ENCODE results near the gene XKR7. TPM values are rescaled to one million over a fixed set of nuclear protein-coding genes. Genes with fewer than 3 reads are reported as not detected.

Gene XKR7
- polyA plus RNA-seq, 3 donors from 2014 or later = not detected

DNA sequence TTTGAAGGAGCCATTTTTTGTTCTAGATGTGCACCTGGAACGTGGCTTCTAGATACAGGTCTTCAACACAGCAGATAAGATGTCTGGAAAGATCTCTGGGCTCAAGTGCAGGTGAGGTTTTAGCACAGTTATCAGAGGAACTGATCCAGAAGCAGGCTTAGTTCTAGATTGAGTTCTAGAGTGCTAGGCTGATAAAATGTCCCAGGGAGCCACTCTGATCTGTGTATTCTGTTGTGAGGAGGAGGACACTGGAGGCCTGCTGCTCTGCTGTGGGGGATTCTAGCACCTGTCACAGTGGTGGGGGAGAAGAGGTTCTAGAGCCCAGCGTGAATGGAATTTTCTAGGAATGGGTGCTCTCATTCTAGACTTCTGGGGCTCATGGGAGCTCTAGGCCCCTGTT, 30.3 kb downstream of the XKR7 start:
- Mint-ChIP-seq H3K36me3 (no peaks in the 10 kb centered on the region), H3K4me3 (no peak overlapping the region)

DNA sequence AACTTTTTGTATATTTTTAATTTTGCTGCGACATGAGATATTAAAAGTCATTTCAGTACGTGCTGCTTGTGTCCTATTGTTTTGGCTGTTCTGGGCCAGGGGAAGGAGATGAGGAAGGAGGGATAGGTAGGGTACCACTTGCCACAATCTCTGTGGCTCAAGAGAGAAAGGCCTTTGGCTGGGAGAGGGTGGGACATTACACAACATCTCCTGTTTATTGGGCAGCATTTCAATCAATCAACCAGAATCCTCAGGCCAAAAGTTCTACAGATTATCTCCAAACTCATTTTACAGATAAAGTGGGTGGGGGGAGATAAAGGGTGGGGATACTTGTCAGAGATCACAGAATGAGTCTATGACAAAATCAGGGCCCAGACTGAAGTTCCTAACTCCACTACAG, 35.4 kb downstream of the XKR7 start:
- H3K4me3 Mint-ChIP-seq = no peak overlapping the region
- DNase-seq = no peak
- no peaks in the 10 kb centered on the region for H3K36me3 Mint-ChIP-seq
- H3K27me3 Mint-ChIP-seq (ENCODE audit: low read depth in 3 of 3) = peaks cover 2 to 7% (median 5%) of the 10 kb centered on the region in 3 donors
- H3K9me3 Mint-ChIP-seq = no peaks in the 10 kb centered on the region
- no peak overlapping the region for H3K27ac Mint-ChIP-seq
- H3K4me1 Mint-ChIP-seq = no peaks in the 10 kb centered on the region

More for the DNA sequence above, 30.3 kb downstream of the XKR7 start:
- DNase-seq = no peak
- no peaks in the 10 kb centered on the region for H3K4me1 Mint-ChIP-seq
- no peak overlapping the region for H3K27ac Mint-ChIP-seq
- peaks cover 1 to 10% (median 4%) of the 10 kb centered on the region in 3 donors for H3K27me3 Mint-ChIP-seq (ENCODE audit: low read depth in 3 of 3)
- no peaks in the 10 kb centered on the region for H3K9me3 Mint-ChIP-seq

DNA sequence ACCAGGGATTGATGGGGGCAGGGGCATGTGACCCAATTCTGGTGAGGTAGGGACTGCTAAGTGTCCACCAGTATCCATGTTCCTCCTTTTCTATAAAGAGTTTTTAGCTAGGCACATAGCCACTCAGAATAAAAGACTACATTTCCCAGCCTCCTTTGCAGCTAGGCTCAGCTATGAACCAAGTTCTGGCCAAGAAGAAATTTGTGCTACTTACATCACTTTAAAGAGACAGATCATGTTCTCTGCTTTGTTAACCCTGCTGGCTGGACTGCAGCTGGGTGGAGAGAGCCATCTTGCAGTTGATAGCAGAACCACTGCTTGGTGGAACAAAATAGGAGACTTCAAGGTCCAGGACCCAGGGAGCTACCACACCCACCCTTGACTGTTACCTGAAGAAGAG, 37.0 kb downstream of the XKR7 start:
- Mint-ChIP-seq H3K27ac (no peak overlapping the region), H3K36me3 (no peaks in the 10 kb centered on the region), H3K27me3 (ENCODE audit: low read depth in 3 of 3) (peaks cover 5 to 8% (median 7%) of the 10 kb centered on the region in 3 donors), H3K4me3 (no peak overlapping the region), H3K9me3 (no peaks in the 10 kb centered on the region), H3K4me1 (no peaks in the 10 kb centered on the region)
- no peak for DNase-seq

DNA sequence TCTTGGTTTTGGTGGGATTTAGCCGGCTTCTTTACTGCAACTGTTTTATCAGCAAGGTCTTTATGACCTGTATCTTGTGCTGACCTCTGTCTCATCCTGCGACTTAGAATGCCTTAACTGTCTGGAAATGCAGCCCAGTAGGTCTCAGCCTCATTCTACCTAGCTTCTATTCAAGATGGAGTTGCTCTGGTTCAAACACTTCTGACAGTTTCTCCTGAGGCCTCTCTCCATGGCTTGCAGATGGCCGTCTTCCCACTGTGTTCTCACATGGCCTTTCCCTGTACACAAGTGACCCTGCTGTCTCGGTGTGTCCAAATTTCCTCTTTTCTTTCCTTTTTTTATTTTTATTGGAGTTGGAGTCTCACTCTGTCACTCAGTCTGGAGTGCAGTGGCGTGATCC, 38.1 kb downstream of the XKR7 start:
- H3K27ac Mint-ChIP-seq = no peak overlapping the region
- no peaks in the 10 kb centered on the region for H3K36me3 Mint-ChIP-seq
- no peak for DNase-seq
- peaks cover 7 to 10% (median 8%) of the 10 kb centered on the region in 3 donors for H3K27me3 Mint-ChIP-seq (ENCODE audit: low read depth in 3 of 3)
- no peaks in the 10 kb centered on the region for H3K4me1 Mint-ChIP-seq
- H3K4me3 Mint-ChIP-seq = no peak overlapping the region
- no peaks in the 10 kb centered on the region for H3K9me3 Mint-ChIP-seq

DNA sequence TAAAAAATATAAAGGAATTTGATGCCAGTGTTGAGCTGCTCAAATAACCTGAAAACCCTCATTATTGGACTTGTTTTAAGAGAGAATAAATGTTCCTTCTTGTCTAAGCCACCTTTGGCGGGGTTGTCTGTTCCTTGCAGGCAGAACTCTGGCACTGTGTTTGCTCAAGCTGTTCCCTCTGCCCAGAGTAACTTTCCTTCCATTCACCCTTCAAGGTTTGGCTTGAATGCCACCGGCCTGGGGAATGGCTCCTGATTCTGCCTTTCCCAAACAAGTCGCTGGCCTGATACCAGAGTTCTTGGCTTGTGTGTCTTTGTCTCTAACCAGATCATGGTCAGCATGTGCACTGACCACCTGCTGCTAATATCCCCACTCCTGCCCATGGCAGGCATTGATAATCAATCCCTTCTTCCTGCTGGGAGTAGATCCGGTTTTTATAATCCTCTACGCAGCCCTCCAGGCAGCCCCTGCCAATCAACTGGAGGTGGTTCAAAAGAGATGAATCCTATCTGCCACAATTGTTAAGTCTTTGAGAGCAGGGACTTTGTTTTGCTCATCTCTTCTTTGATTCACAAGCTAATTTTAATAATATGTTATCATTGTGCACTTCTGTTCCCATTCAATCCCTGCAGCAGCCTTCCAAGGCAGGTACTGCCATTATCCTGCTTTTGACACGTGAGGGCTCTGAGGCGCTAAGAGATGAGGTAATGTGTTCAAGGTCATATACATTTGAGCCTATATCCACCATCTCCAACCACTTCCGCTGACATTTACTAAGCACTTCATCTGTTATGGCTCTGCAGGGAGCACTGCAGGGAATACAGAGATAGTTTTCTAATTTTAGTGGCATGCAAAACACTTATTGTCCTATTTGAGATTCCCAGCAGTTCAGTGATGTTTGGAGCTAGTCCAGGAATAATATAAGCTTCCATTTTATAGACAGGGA, 39.2 kb downstream of the XKR7 start:
- H3K27ac Mint-ChIP-seq = no peak overlapping the region
- no peaks in the 10 kb centered on the region for H3K36me3 Mint-ChIP-seq
- peaks cover 7 to 12% (median 8%) of the 10 kb centered on the region in 3 donors for H3K27me3 Mint-ChIP-seq (ENCODE audit: low read depth in 3 of 3)
- no peak for DNase-seq
- no peaks in the 10 kb centered on the region for H3K9me3 Mint-ChIP-seq
- H3K4me1 Mint-ChIP-seq = no peaks in the 10 kb centered on the region
- H3K4me3 Mint-ChIP-seq = no peak overlapping the region

DNA sequence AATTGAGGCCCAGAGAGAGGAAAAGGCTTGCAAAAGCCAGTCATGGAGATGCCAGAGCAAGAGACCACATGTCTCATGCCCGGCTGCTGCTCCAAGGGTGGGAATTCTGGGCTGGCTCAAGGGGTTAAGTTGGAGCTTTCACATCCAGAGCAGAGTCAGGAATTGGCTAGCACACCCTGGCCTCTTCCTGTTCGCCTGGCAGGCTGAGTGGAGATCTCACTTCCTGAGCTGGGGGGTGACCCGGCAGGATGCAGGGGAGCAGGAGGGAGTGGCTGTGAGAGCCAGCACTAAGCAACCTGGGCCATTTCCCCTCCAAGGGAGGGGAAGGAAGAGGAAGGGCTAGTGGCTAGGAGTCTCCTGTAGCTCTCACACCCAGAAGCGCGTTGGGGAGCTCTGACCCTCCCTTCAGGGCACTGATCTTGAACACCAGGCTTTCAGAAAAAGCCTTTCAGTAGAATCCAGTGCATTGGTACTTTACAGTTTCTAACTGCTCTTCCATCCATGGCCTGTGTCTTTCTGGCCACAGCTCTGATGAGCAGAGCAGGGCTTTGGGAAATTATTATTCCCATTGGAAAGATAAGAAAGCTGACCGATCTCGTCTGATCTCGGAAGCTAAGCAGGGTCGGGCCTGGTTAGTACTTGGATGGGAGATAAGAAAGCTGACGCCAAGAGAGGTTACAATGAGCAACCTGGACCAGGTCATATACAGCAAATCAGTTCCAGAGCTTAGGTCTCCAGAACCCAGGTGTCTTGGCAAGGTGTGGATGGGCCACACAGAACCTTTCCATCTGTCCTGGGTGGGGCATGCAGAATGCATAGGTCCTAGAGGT, 40.1 kb downstream of the XKR7 start:
- Mint-ChIP-seq H3K27ac (no peak overlapping the region), H3K27me3 (ENCODE audit: low read depth in 3 of 3) (peaks cover 7 to 12% (median 8%) of the 10 kb centered on the region in 3 donors), H3K4me1 (no peaks in the 10 kb centered on the region), H3K9me3 (no peaks in the 10 kb centered on the region), H3K4me3 (no peak overlapping the region), H3K36me3 (no peaks in the 10 kb centered on the region)
- no peak for DNase-seq

DNA sequence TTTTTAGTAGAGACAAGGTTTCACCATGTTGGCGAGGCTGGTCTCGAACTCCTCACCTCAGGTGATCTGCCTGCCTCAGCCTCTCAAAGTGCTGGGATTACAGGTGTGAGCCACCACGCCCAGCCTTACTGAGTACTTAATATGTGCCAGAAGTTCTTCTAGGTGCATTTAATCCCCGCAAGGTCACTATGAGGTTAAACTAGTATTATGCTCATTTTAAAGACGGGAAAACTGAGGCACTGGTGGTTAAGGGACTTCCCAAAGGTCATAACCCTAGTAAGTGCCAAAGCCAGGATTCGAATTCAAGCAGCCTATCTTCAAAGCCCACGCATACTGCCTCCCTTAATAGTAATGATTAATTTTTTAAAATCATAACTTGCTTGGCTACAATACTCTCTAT, 41.6 kb downstream of the XKR7 start:
- no peak overlapping the region for H3K4me3 Mint-ChIP-seq
- H3K36me3 Mint-ChIP-seq = no peaks in the 10 kb centered on the region
- no peak overlapping the region for H3K27ac Mint-ChIP-seq
- DNase-seq = no peak
- no peaks in the 10 kb centered on the region for H3K4me1 Mint-ChIP-seq
- H3K27me3 Mint-ChIP-seq (ENCODE audit: low read depth in 3 of 3) = peaks cover 5 to 12% (median 8%) of the 10 kb centered on the region in 3 donors
- H3K9me3 Mint-ChIP-seq = no peaks in the 10 kb centered on the region

DNA sequence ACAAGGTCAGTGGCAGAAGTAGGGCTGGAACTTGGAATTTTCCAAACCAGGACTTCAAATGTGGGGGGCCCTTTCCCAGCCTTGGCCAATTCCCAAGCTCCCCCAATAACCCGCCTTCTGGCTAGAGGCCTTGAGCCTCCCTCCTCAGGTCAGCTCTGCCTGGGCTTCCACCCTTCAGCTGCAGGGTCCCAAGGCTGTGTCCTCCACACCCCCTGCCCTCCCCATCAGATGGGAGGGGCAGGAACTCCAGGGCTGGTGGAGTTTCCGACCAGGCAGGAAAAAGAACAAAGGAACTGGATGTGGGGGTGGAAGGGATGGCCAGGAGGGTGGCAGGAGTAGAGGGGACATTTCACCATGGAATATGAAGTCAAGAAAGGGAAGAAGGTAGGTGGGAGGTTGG, 42.1 kb downstream of the XKR7 start, which contains the start of gene CCM2L:
CCM2L (plus strand) TSS at position 338 of the 400 bp plus-strand sequence; CDS start at position 355, 17 bp downstream.
- peaks cover 5 to 12% (median 9%) of the 10 kb centered on the region in 3 donors for H3K27me3 Mint-ChIP-seq (ENCODE audit: low read depth in 3 of 3)
- H3K36me3 Mint-ChIP-seq = no peaks in the 10 kb centered on the region
- H3K4me3 Mint-ChIP-seq = no peak within 1 kb of the TSS

DNA sequence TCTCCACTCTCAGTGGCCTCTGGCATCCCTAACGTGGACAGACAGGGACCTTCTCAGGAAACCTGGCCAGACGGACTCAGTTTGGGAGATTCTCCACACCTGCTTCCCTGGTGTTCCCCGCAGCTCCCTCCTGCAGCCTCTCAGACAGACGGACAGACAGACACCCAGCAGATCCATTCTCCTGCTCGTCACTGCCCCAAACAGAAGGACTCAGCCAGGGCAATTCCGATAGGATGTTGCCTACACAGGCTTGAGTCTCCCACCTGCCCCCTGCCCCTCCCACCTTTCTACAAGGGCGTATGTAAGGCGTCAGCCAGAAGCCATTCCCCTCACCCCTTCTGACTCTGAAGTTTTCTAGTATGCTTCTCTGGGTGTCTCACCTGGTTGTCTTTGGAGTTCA, 42.7 kb downstream of the XKR7 start:
- Mint-ChIP-seq H3K4me1 (no peaks in the 10 kb centered on the region), H3K36me3 (no peaks in the 10 kb centered on the region), H3K27me3 (ENCODE audit: low read depth in 3 of 3) (peaks cover 5 to 13% (median 12%) of the 10 kb centered on the region in 3 donors), H3K27ac (no peak overlapping the region), H3K9me3 (no peaks in the 10 kb centered on the region), H3K4me3 (no peak overlapping the region)
- DNase-seq = no peak

More for the DNA sequence above, 42.1 kb downstream of the XKR7 start, which contains the start of gene CCM2L:
- no peaks in the 10 kb centered on the region for H3K4me1 Mint-ChIP-seq
- no peak for DNase-seq
- no peak within 1 kb of the TSS for H3K27ac Mint-ChIP-seq
- H3K9me3 Mint-ChIP-seq = no peaks in the 10 kb centered on the region

DNA sequence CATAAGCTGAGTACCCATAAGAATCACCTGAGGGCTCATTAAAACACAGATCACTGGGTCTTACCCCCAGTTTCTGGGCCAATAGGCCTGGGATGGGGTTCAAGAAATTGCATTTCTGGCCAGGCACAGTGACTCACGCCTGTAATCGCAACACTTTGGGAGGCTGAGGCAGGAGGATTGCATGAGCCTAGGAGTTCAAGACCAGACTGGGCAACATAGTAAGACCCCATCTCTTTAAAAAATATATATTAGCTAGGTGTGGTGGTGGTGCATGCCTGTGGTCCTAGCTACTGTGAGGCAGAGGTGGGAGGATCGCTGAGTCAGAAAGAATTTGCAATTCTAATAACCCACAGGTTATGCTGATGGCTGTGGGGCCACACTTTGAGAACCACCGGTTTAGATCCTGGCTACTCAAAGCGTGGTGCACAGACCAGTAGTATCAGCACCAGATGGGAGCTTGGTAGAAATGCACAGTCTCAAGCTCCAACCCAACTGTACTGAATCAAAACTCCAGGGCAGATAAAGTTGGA, 44.3 kb downstream of the XKR7 start:
- H3K27me3 Mint-ChIP-seq (ENCODE audit: low read depth in 3 of 3) = peaks cover 2 to 20% (median 14%) of the 10 kb centered on the region in 3 donors

DNA sequence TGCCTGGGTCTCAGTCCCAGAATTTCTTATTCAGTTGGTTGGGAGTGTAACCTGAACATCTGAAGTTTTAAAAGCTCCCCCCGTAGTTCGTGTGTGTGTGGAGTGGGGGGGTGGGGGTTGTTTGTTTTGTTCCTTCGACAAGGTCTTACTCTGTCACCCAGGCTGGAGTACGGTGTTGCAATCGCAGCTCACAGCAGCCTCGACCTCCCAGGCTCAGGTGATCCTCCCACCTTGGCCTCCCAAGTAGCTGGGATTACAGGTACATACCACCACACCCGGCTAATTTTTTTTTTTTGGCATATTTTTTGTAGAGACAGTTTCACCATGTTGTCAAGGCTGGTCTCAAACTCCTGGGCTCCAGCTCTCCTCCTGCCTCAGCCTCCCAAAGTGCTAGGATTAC, 45.4 kb downstream of the XKR7 start:
- H3K27ac Mint-ChIP-seq = no peak overlapping the region
- no peak overlapping the region for H3K4me3 Mint-ChIP-seq
- no peaks in the 10 kb centered on the region for H3K36me3 Mint-ChIP-seq
- H3K4me1 Mint-ChIP-seq = peaks cover 7 to 10% of the 10 kb centered on the region in 2 donors
- no peaks in the 10 kb centered on the region for H3K9me3 Mint-ChIP-seq
- peaks cover 2 to 23% (median 20%) of the 10 kb centered on the region in 3 donors for H3K27me3 Mint-ChIP-seq (ENCODE audit: low read depth in 3 of 3)
- no peak for DNase-seq

More for the DNA sequence above, 44.3 kb downstream of the XKR7 start:
- Mint-ChIP-seq H3K36me3 (no peaks in the 10 kb centered on the region), H3K27ac (no peak overlapping the region), H3K9me3 (no peaks in the 10 kb centered on the region), H3K4me3 (no peak overlapping the region), H3K4me1 (peaks cover 0 to 4% of the 10 kb centered on the region in 2 donors)
- DNase-seq = no peak

DNA sequence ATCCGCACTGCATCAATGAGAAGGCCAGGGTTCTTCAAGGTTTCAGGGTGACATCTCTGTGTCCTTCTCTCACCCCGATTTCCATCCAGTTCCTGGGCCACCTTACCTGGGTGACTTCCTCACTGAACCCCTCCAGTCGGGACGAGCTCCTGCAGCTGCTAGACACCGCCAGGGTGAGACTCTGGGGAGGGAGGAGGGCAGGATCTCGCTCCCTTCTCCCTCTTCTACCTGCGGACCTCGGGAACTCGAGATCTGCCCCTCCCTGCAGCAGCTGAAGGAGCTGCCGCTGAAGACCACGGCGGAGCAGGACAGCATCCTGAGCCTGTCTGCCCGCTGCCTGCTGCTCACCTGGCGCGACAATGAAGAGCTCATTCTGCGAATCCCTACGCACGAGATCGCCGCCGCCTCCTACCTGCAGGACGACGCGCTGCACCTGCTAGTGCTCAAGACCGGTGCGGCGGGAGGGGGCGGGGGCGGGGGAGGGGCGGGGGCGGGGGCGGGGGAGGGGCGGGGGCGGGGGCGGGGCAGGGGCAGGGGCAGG, 49.8 kb downstream of the XKR7 start:
- Mint-ChIP-seq H3K4me1 (peaks cover 18 to 25% of the 10 kb centered on the region in 2 donors), H3K9me3 (no peaks in the 10 kb centered on the region), H3K27me3 (ENCODE audit: low read depth in 3 of 3) (peaks cover 23 to 32% (median 31%) of the 10 kb centered on the region in 3 donors), H3K36me3 (peaks cover 0 to 7% (median 0%) of the 10 kb centered on the region in 3 donors), H3K4me3 (peak overlapping the region; percentile 63 to 79 (median 73)), H3K27ac (no peak overlapping the region)
- peak in 1 of 3 donors; percentile 5 for DNase-seq
